Skeletal muscle tissue (tissue), 4 donors: ENCODE data around the gene KRTAP10-8. TPM values are rescaled to one million over a fixed set of nuclear protein-coding genes. Genes with fewer than 3 reads are reported as not detected.
"Not testable (repeated sequence)": the region's sequence is repeated elsewhere in the genome, so short reads cannot be mapped to it uniquely, and the experiment has no call there.

Experiments used
- H3K27ac ChIP-seq: one replicate; pipeline ENCODE4 v1.7.0; 2013; ENCODE audit warnings: mild to moderate bottlenecking, low read depth, low read length, inconsistent platforms
- H3K27me3 ChIP-seq, 3 donors: one replicate each; pipeline ENCODE4 v1.7.0; 2013; ENCODE audit warnings: low read length in 3 of 3; ENCODE audit not compliant: control insufficient read depth in 3 of 3, insufficient read depth in 3 of 3
- H3K36me3 ChIP-seq, 3 donors: one replicate each; pipeline ENCODE4 v1.7.0; 2013; ENCODE audit warnings: low read length in 3 of 3; ENCODE audit not compliant: control insufficient read depth in 3 of 3, insufficient read depth in 3 of 3
- H3K4me1 ChIP-seq, 3 donors: one replicate each; pipeline ENCODE4 v1.7.0; 2013; ENCODE audit warnings: low read length in 3 of 3, mild to moderate bottlenecking in 3 of 3; ENCODE audit not compliant: control insufficient read depth in 3 of 3, insufficient read depth in 3 of 3
- H3K4me3 ChIP-seq, 3 donors: one replicate each; pipeline ENCODE4 v1.7.0; 2013; ENCODE audit warnings: low read length in 3 of 3
- H3K9ac ChIP-seq, 3 donors: one replicate each; pipeline ENCODE4 v1.7.0; 2013; ENCODE audit warnings: low read length in 3 of 3, mild to moderate bottlenecking in 3 of 3, moderate library complexity in 2 of 3, low read depth in 1 of 3
- H3K9me3 ChIP-seq, 3 donors: one replicate each; pipeline ENCODE4 v1.7.0; 2013; ENCODE audit warnings: low read length in 3 of 3; ENCODE audit not compliant: control insufficient read depth in 3 of 3
- total RNA-seq: library from RNA; depleted of rRNA; stranded (reverse); fragments of >200 nt; gene quantifications from one replicate; pipeline ENCODE4 v1.2.3, GENCODE V29; 2014
- donor health status: Osteomylitis.

The KRTAP10-8 gene
- total RNA-seq, 1 donor from 2014 or later = not detected

GRCh38 chr21:44609193-44609592 lies 2.7 kb upstream of the KRTAP10-8 start:
- peaks cover 2 to 9% (median 7%) of the 10 kb centered on the region in 3 donors for H3K9me3 ChIP-seq

GRCh38 chr21:44610157-44610843 lies 1.6 kb upstream of the KRTAP10-8 start:
- not testable (repeated sequence) for H3K27ac ChIP-seq, H3K36me3 ChIP-seq, H3K9ac ChIP-seq, H3K4me3 ChIP-seq, H3K9me3 ChIP-seq, H3K4me1 ChIP-seq
- peaks cover 24 to 36% (median 28%) of the 10 kb centered on the region in 3 donors for H3K27me3 ChIP-seq

More at GRCh38 chr21:44609193-44609592, 2.7 kb upstream of the KRTAP10-8 start:
- peaks cover 16 to 26% (median 18%) of the 10 kb centered on the region in 3 donors for H3K27me3 ChIP-seq
- H3K9ac ChIP-seq = no peak overlapping the region
- H3K36me3 ChIP-seq = no peaks in the 10 kb centered on the region
- no peak overlapping the region for H3K27ac ChIP-seq
- no peaks in the 10 kb centered on the region for H3K4me1 ChIP-seq
- no peak overlapping the region for H3K4me3 ChIP-seq

- no peak overlapping the region for H3K27ac ChIP-seq
- peaks cover 32 to 46% (median 37%) of the 10 kb centered on the region in 3 donors for H3K27me3 ChIP-seq
- no peaks in the 10 kb centered on the region for H3K4me1 ChIP-seq
- no peak overlapping the region for H3K9ac ChIP-seq
- H3K36me3 ChIP-seq = no peaks in the 10 kb centered on the region
- H3K9me3 ChIP-seq = peaks cover 2 to 7% (median 7%) of the 10 kb centered on the region in 3 donors
- H3K4me3 ChIP-seq = no peak overlapping the region
These were observed 328 bp upstream of the KRTAP10-8 start for GRCh38 chr21:44611551-44611950.

GRCh38 chr21:44612669-44613229 lies 870 bp downstream of the KRTAP10-8 start:
- Histone ChIP-seq H3K9me3 (peaks cover 2 to 7% (median 7%) of the 10 kb centered on the region in 3 donors), H3K4me1 (no peaks in the 10 kb centered on the region), H3K27me3 (peaks cover 34 to 47% (median 41%) of the 10 kb centered on the region in 3 donors), H3K36me3 (no peaks in the 10 kb centered on the region), H3K27ac (no peak overlapping the region), H3K9ac (no peak overlapping the region), H3K4me3 (no peak overlapping the region)

- no peak overlapping the region for H3K4me3 ChIP-seq
- H3K9me3 ChIP-seq = peaks cover 2 to 7% (median 7%) of the 10 kb centered on the region in 3 donors
- H3K27ac ChIP-seq = no peak overlapping the region
- no peak overlapping the region for H3K9ac ChIP-seq
- no peaks in the 10 kb centered on the region for H3K36me3 ChIP-seq
- H3K27me3 ChIP-seq = peaks cover 34 to 47% (median 41%) of the 10 kb centered on the region in 3 donors
- H3K4me1 ChIP-seq = no peaks in the 10 kb centered on the region
These were observed 1.7 kb downstream of the KRTAP10-8 start for GRCh38 chr21:44613386-44614155.

- Histone ChIP-seq H3K27ac (no peak overlapping the region), H3K9ac (no peak overlapping the region), H3K4me3 (no peak overlapping the region), H3K27me3 (peaks cover 34 to 47% (median 41%) of the 10 kb centered on the region in 3 donors), H3K36me3 (no peaks in the 10 kb centered on the region), H3K4me1 (no peaks in the 10 kb centered on the region), H3K9me3 (peaks cover 2 to 7% (median 6%) of the 10 kb centered on the region in 3 donors)
These were observed 2.3 kb downstream of the KRTAP10-8 start for GRCh38 chr21:44614161-44614631.

GRCh38 chr21:44614961-44615391 lies 3.1 kb downstream of the KRTAP10-8 start:
- H3K4me1 ChIP-seq = no peaks in the 10 kb centered on the region
- H3K4me3 ChIP-seq = no peak overlapping the region
- no peak overlapping the region for H3K27ac ChIP-seq
- peaks cover 34 to 47% (median 41%) of the 10 kb centered on the region in 3 donors for H3K27me3 ChIP-seq
- no peaks in the 10 kb centered on the region for H3K36me3 ChIP-seq
- H3K9me3 ChIP-seq = peaks cover 0 to 7% (median 4%) of the 10 kb centered on the region in 3 donors
- H3K9ac ChIP-seq = no peak overlapping the region

GRCh38 chr21:44615466-44615865 lies 3.6 kb downstream of the KRTAP10-8 start:
- Histone ChIP-seq H3K9ac (no peak overlapping the region), H3K27ac (no peak overlapping the region), H3K4me3 (no peak overlapping the region), H3K4me1 (no peaks in the 10 kb centered on the region), H3K36me3 (no peaks in the 10 kb centered on the region), H3K27me3 (peaks cover 34 to 47% (median 41%) of the 10 kb centered on the region in 3 donors), H3K9me3 (peaks cover 0 to 7% (median 4%) of the 10 kb centered on the region in 3 donors)

- peaks cover 0 to 4% (median 4%) of the 10 kb centered on the region in 3 donors for H3K9me3 ChIP-seq
- no peaks in the 10 kb centered on the region for H3K4me1 ChIP-seq
- H3K4me3 ChIP-seq = no peak overlapping the region
- H3K27ac ChIP-seq = no peak overlapping the region
- H3K27me3 ChIP-seq = peaks cover 34 to 47% (median 41%) of the 10 kb centered on the region in 3 donors
- no peak overlapping the region for H3K9ac ChIP-seq
- no peaks in the 10 kb centered on the region for H3K36me3 ChIP-seq
These were observed 4.2 kb downstream of the KRTAP10-8 start for GRCh38 chr21:44615911-44616590.
